CD4-positive, alpha-beta T cell treated with Interleukin-1 beta for 1 hour (primary cell): Measurements from ENCODE around the gene STX8.
A peak's percentile ranks its signal among the peaks of the same experiment; 100 is the strongest.
"Not testable (repeated sequence)": the region's sequence is repeated elsewhere in the genome, so short reads cannot be mapped to it uniquely, and the experiment has no call there.

Source experiments
- DNase-seq, 2 donors: peaks; one replicate each; pipeline ENCODE4 v3.0.0-alpha.2; 2020 to 2022

STX8 gene

DNA sequence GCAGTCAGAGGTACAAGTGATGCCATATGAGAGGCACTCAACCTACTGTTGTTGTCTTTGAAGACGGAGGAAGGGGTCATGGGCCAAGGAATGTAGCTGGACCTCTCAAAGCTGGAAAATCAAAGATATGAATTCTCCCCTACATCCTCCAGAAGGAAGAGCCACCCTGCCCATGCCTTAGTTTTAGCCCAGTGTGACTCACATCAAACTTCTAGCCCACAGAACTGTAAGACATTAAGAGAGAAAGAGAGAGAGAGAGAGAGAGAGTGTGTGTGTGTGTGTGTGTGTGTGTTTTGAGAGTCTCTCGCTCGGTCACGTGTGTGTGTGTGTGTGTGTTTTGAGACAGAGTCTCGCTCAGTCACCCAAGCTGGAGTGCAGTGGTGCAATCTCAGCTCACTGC, 87.1 kb downstream of the STX8 start:
- no peak for DNase-seq

DNA sequence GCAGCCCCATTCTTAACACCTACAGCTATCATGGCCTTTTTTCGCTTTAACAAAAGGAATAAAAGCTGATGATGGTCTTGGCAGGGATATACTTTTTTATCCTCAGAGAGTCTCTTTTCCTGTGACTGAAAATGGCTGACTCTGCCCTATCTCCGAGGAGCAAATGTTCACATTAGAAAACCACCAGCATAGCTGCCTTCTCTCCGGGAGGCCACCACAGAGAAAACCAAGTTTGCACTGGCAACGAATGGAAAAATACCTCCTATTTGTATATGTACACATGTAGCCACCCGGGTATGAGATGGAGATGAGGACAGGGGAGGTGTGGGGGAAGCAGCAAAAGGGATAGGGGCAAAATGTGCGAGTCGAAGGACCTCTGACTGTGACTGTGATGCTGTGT, 88.2 kb downstream of the STX8 start:
- no peak for DNase-seq

DNA sequence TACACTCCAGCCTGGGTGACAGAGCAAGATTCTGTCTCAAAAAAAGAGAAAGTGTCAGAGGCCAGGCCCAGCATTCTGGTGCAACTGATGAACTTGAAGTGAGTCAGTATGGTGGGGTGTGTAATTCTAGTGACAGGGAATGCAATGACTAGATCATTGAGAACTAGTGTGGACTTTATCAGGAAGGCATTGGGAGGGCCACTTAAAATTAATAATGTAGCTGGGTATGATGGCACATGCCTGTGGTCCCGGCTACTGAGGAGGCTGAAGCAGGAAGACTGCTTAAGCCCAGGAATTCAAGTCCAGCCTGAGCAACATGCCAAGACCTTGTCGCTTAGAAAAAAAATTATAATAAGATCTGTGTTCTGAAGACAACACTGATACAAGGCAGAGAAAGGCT, 90.8 kb downstream of the STX8 start:
- no peak for DNase-seq

DNA sequence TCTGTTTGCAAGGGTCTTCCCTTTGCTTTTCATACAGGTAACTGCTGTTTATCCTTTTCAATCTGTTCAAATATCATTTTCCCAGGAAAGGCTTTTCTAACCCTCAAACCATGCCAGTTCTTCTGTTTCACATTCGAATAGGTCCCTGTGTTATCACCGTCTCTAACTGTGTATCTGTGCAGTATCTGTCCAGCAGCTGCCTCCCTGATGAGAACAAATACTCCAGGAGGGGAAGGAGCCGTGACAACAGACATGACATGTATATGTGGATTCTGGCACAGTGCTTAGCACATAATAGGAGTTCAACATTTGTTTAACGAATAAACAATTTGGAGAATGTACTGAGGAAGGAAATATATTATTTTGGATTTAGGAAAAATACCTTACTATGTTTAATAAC, 95.7 kb downstream of the STX8 start:
- no peak for DNase-seq

DNA sequence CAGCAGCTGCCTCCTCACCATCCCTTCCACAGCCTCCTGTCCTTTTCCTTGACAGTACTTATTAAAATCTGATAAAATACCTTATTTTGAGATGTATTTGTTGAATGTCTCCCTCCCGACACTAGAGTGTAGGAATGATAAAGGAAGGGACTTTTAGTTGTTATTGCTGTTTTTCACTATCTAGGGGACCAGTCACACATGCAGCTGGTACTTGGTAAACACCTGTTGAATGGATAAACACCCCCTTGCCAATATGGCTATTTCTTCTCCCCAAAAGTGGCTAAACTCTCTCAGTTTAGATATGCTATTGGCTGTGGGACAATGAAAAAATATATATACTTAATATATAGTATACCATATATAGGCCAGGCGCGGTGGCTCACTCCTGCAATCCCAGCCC, 96.7 kb downstream of the STX8 start:
- no peak for DNase-seq

DNA sequence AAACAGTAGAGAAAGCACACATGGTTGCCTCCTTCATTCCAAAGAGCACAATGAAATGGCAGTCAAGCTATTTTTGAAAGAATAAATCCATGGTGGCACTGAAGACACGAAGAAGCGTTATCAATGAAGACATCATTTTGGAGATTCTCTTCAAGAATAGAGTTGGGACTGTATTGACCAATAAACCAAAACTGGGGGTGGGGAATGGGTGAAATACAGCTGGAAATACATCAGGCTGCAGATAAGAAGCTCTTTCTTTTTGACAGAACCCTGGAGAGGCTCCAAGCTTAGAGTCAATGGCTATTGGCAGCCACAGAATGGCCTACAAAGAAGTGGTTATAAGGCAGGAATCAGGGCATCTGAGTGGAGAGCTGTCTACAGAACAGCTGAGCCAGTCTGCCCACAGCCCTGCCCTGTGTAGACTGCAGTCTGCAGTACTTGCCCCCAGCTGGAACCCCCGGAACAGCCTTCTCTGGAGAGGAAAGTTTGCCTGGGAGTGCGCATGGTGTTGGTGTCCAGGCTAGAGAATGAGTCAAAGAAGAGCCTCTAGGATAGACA, 100.4 kb downstream of the STX8 start:
- no peak for DNase-seq

DNA sequence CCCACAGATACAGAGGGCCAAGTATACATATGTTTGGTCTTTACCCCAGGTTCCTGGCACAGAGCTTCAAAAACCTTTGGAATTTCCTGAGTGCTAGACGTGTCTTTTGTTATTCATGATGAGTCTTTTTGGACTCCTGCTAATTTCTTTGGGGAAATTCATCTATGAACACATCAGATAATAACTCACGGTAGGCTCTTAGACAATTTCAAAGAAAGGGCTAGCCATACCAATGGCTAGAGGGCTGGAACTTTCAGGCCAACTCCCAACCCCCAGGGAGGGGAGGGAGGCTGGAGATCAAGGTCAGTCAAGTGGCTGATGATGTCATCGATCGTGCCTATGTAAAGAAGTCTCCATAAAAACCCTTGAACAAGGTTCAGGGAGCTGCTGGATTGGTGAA, 101.9 kb downstream of the STX8 start:
- DNase-seq, result no peak

DNA sequence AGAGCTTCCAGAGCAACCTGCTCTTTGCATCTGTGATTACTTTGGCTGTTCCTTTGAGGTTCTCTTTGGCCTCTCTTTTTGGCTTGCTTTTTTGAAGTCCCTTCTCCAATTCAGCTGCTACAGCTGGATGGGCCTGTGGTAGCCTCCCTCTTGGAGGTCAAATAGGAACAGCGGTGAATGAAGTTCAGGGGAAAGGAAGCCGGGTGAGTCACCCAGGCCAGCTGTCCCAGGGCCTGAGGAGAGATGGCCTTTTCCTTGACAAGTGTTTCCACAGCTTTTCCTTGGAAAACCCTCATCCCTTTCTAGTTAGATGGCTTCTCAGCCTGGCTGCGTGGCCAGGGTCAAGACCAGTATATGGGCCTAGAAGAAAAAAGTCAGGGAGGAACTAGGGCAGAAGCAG, 103.1 kb downstream of the STX8 start:
- no peak for DNase-seq

DNA sequence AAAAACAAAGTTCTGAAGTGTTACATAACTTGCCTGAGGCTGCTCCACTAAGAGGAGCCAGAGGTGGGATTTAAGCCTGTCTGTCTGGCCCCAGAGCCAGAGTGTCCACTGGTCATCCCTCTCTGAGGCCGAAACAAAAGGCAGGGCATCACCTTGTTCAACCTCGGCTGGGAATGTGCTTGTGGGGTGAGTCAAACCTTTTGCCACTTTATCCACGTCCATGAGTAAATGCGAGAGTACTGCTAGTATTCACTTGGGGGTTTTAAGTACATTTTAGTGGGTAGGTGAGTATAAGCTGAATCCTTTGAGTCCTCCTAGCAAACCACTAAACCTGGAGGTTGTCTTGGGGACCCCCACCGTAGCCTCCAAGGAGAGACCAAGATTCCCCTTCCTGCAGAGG, 103.5 kb downstream of the STX8 start:
- DNase-seq, result no peak

DNA sequence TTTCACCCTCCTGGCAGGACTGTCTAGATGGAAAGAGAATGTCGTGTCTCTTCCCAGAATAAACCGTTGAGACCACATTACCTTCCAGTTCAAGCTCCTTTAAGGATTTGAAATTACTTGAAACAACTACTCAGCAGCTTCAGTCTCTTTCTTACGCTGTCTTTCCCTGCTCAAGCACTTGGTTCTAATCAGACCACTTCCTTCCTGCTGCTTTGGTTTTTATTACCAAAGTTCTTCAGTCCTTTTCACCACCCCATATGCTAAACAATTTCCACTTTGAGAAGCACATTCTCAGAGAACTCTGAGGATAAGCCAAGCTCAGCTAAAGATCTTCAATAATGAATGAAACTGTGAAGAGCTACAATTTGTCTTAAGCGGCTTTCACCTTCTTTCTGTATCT, 105.4 kb downstream of the STX8 start:
- peak in 1 of 2 donors; percentile 34 for DNase-seq

DNA sequence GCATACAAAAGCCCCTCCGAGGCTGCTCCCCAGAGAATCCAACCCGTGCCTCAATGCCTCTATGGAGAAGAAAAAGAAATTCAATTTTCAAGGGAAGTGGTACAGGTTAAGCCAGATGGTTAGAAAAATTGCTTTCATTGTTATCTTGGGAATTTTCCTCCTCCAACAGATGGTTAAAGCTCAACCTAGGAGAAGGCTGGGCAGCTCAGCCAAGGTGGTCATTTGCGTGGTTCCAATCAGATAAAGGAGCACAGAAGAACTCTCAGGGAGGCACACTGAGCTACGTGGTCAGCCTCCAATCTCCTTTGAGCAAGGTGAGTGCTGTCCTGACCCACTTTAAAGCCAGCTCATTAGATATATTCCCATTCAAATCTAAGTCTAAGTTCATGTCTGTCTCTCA, 106.7 kb downstream of the STX8 start:
- DNase-seq, result no peak

DNA sequence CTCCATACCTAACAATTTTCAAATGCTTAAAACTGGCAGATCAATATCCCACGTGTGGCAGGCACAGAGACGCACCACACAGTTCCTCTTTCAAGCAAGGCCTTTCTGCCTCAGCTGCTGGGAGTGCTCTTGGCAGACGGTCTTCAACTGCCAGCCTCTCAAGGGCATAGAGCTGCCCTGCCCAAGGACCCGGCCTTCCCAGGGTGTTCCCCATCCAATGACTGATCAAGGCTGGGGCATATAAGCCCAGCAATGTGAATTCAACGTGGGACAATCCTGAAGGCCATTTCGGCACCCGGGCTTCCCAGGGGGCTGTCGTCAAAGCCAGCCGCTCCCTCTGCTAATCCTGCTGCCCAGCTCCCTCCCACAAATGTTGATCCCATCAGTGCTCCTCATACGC, 107.1 kb downstream of the STX8 start:
- DNase-seq, result no peak

DNA sequence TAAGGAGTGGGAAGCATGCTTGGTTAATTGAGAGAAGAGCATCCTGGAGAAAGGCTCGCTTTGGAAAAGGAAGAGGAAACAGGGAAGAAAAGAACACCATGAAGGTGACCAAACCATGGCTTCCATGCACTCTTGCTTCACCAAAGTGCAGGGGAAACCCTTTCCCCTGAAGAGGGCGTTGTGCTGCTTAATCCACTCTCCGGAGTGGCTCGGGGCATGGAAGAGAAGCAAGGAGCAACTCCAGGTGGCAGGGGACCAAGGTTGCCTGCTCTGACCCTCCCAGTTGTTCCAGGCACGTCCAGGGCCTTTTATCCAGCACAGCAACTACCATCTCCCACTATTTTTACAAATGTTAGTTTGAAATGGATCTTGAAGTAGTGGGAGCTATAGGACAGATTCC, 108.1 kb downstream of the STX8 start:
- DNase-seq, result no peak

DNA sequence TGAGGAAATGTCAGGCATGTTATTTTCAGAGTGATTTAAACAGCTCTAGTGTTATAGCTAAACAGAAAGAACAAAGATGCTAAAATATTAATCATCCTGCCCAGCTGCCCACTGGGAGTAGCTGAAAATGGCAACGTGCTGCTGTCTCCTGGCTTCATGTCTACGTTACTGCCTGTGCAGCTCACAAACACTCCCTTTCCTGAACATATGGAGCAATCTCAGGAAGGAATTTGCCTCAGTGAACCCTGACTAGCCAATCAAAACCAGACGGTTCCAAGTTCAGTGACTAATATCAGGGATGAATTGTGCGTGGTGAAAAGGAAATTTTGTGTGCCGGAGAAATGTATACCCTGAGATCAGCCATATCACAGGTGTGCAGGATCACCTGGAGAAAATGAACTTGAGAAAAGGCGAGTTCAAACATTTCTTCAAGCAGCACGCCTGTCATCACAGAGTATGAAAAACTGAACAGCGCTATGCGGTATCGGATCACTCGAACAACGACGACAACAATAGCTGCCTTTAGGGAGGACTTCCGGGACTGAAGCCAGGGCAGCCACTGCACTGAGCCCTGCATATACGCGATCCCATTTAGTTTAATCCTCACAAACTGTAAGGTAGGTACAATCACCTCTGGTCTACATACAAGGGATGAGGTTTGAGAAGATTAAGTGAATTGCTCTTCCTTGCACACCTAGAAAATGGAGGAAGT, 110.3 kb downstream of the STX8 start:
- no peak for DNase-seq

DNA sequence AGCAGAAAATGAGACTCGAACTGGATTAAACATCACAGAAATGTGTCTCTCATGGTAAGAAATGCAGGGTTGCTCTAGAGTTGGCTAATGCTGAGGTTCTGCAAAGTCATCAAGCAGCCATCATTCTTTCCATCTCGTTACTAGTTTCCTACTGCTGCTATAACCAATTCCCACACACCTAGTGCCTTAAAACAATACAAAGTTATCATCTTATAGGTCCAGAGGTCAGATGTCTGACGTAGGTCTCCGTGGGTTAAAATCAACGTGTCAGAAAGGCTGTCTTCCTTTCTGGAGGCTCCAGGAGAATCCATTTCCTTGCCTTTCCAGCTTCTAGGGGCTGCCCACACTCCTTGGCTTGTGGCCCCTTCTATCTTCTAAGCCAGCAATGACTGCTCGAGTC, 118.6 kb downstream of the STX8 start:
- no peak for DNase-seq

DNA sequence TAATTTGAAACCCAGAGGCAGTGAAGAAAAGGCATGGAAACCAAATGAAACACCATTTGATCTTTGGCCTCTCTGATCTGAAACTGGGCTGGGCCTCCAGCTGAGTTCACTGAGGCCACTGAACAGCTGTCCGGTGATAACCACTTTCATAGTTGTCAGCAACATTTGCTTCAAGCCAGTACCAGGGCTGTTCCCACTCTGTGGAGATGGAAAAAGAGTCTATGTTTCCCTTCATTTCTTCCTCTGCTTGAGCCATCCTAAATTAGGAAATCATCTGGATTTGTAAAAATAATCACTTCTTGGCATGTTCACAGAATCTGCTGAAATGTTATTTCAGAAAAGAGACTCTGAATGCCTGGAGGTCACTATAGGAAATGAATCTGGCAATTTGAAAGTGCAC, 119.3 kb downstream of the STX8 start:
- no peak for DNase-seq

DNA sequence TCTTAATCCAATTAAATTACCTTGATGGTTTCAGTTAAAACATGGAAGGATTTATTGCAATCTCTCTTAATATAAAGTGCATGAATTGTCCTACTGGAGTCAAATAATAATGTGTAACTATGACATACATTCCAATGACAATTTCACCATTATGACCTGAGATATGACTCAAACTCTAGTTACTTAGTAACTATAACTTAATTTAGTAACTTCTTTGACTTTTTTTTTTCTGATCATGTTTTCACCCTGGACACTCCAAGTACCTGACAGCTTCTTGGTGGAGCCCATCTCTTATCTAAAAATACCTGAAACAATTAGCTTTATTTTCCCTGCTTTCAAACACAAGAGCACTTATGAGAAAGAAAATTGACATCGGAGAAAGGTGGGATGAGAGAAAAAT, 123.7 kb downstream of the STX8 start:
- DNase-seq, result no peak

DNA sequence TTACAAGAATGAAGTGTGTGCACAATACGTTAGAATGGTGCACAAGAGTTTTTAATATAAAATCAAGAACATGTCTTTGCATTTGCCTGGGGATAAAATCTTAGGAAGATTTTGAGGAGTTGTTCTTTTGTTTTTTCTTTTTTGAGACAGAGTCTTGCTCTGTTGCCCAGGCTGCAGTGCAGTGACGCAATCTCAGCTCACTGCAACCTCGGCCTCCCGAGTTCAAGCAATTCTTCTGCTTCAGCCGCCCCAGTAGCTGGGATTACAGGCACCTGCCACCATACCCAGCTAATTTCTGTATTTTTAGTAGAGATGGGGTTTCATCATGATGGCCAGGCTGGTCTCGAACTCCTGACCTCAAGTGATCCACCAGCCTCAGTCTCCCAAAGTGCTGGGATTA, 128.3 kb downstream of the STX8 start:
- not testable (repeated sequence) for DNase-seq

DNA sequence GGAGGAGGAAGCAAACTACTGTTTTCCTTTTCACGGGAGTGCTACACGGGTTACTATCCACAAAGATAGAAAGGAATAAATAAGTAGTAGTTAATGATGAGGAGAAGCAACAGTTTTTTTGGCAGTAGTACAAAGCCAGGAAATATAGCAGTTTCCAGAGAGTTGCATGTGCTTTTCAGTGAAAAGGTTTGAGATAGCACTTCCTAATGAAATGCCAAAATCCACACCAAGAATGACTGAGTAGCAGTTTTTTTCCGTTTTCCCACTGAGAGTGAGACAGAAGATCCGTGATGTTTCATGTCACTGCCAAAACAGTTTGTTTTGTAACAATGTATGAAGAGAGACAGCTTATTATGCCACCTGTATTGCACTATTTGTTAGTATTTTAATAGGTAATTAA, 129.1 kb downstream of the STX8 start:
- DNase-seq, result no peak

DNA sequence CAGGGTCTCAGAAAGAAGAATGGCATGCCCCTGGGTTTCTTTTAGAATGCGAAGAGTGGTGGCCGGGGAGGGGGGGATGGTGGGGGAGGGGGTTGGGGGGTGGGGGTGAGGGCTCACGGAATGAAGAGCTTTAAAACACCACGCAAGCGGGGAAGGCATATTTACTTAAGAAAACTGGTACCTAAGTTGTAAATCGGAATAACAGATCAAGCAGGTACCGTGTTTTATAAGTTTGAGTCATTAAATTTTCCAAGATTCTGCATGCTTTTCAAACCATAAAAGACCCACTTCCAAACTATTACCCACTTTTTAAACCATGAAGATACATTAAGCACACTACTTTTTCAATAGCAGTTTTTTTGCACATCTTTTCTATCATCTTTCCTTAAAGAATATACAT, 130.2 kb downstream of the STX8 start:
- no peak for DNase-seq

DNA sequence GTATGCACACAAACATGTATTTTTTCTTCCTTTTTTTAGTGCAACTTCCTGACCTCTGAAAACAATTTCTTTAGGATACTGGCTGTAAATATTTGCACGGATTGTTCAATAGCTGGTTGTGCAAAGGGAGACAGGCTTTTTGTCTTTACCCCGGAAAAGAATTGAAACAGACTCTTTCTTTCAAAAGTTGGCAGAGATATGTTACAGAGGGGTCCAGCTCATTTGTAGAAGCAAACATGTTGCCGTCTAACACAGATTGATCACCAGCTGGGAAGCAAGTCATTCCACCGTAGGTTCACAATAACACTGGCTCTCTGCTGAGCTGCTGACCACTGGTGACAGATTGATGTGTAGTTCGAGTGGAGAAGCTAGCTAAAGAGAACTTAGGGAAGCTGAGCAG, 130.9 kb downstream of the STX8 start:
- no peak for DNase-seq

DNA sequence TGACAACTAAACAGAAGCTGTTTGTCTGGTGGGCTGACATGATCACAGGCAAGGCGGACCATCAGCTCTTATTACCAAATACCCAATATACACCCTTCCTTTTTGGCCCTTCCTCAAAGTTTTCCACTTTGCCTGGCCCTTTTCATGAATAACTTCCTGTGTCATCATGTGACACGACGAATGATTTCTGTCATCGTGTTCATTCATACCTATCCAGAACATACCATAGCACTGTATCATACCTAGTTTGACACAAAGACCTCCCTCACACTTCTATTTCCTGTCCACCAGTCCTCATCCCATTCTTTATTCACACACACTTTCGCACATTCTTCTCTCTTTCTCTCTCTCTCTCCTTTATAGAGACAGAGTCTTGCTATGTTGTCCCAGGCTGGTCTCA, 131.8 kb downstream of the STX8 start:
- no peak for DNase-seq

DNA sequence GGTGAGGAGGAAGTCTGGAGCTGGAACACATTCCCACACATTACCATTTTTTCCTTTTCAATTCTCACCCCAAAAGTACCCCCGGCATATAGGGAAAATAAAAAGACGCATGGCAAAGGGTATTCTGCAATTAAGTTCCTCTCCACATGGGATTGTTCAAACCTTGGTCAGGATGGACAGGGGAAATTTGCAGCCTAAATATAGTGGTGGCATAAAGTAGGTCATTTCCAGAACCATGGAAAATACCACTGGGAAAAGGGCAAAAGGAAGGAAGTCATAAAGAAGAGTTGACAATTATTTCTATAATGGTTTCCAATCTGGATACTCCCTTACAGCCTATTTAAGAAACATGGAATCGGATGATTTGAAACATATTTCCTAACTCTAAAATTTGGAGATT, 135.8 kb downstream of the STX8 start:
- no peak for DNase-seq

DNA sequence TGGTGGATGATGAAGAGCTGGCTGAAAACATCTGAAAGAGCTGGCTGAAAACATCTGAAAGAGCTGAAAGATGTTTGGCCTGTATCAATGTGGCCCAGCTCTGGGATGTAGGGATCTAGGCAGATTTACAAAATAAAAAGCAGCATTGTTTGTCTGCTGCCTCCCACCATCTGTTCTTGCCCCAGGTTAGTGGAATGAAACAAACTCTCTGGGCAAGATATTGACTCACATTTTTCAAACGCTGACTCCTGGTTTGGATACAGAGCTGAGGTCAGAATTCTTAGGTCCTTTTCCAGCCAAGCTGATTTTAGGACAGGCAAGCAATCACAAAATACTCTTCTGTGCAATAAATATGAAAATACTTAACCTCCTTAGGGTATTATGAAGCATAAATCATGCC, 139.0 kb downstream of the STX8 start:
- no peak for DNase-seq

DNA sequence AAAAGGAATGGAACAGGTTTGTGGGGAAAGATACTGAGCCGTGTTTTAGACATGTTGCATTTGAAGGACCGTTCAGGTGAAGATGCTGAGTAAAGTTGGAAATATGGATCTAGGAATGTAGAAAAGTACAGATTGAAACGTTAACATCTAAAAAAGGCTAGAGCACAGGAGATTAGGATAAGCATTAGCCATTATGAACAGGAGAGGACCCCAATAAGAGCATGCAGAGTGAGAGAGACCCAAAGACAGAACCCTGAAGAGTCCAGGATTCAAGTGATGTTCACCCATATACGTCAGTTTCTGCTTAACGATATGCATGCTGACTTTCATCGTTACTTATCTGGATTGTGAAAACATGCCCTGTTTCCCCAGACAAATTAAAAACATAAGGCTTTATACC, 140.5 kb downstream of the STX8 start:
- DNase-seq, result no peak
